Smooth muscle cell of bladder (primary cell): ENCODE data around the gene NECTIN3. TPM values are rescaled to one million over a fixed set of nuclear protein-coding genes. Genes with fewer than 3 reads are reported as not detected.

Source experiments
- total RNA-seq: library from RNA; depleted of rRNA; stranded (reverse); fragments of >200 nt; gene quantifications from 2 replicates; pipeline ENCODE4 v1.2.3, GENCODE V29; 2014

NECTIN3 gene, protein sequence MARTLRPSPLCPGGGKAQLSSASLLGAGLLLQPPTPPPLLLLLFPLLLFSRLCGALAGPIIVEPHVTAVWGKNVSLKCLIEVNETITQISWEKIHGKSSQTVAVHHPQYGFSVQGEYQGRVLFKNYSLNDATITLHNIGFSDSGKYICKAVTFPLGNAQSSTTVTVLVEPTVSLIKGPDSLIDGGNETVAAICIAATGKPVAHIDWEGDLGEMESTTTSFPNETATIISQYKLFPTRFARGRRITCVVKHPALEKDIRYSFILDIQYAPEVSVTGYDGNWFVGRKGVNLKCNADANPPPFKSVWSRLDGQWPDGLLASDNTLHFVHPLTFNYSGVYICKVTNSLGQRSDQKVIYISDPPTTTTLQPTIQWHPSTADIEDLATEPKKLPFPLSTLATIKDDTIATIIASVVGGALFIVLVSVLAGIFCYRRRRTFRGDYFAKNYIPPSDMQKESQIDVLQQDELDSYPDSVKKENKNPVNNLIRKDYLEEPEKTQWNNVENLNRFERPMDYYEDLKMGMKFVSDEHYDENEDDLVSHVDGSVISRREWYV
- total RNA-seq: 34.9 and 43.1 TPM in 2 replicates

GRCh38 chr3:111071257-111072030 is at the start of gene NECTIN3:
Gene NECTIN3, plus strand, starts transcription at chr3:111071816. Its CDS starts 202 bp downstream, at chr3:111072018.

